Hepatocyte (in vitro differentiated cells): ENCODE data around the gene DCLK2.

Experiments used
- CTCF ChIP-seq: fragments of 200-600 bp; sonication (generic); IDR thresholded peaks from 2 replicates; pipeline ENCODE4 v1.5.1; 2016; ENCODE audit warnings: antibody characterized with exemption, mild to moderate bottlenecking; ENCODE audit not compliant: poor library complexity
- EZH2 ChIP-seq: fragments of 200-600 bp; sonication (generic); IDR thresholded peaks from 2 replicates; pipeline ENCODE4 v1.6.1; 2016; ENCODE audit warnings: antibody characterized with exemption, mild to moderate bottlenecking, borderline replicate concordance
- EZH2phosphoT487 ChIP-seq: fragments of 200-600 bp; sonication (generic); IDR thresholded peaks from one replicate; pipeline ENCODE4 v1.6.1; 2018; ENCODE audit warnings: antibody characterized with exemption, mild to moderate bottlenecking, low read depth, moderate library complexity; ENCODE audit not compliant: unreplicated experiment, severe bottlenecking

GRCh38 chr4:150262611-150263010 lies 184.4 kb downstream of the DCLK2 start:
- TF ChIP-seq CTCF = no peak
- no peak for TF ChIP-seq EZH2
- no peak for TF ChIP-seq EZH2phosphoT487
